ENCODE measurements around the gene ZSCAN10.

DNA sequence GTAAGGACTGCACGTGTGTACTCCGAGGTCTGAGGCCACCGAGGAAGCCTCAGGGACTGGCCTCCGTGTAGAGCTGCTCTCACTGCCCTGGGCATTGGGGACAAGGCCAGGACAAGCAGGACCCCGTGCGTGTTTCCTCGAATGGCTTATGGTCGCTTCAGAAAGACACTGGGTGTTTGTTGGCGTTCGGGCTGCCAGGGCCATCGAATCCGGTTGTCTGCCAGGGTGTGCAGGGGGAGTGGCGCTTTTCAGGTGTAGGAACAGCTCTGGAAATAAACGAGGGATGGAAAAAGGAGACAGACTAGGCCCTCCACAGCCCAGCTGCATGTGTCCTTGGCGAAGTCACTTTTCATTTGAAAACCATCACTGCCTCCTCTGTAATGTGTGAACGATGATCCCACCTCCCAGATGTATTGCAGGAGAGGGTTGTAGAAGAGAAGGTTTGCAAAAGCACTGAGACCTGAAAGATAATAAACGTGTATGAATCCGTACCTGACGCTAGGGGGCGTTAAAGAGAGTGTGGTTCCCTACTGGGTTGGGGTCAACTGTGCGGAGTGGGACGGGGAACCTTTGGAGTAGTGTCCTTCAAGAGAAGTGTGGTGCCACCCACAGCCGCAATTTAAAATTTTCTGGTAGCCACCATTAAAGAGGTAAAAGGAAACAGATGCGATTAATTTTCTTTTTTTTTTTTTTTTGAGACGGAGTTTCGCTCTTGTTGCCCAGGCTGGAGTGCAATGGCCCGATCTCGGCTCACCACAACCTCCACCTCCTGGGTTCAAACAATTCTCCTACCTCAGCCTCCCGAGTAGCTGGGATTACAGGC is 2.1 kb upstream of the ZSCAN10 start:
- TF ChIP-seq, protein P1, sequence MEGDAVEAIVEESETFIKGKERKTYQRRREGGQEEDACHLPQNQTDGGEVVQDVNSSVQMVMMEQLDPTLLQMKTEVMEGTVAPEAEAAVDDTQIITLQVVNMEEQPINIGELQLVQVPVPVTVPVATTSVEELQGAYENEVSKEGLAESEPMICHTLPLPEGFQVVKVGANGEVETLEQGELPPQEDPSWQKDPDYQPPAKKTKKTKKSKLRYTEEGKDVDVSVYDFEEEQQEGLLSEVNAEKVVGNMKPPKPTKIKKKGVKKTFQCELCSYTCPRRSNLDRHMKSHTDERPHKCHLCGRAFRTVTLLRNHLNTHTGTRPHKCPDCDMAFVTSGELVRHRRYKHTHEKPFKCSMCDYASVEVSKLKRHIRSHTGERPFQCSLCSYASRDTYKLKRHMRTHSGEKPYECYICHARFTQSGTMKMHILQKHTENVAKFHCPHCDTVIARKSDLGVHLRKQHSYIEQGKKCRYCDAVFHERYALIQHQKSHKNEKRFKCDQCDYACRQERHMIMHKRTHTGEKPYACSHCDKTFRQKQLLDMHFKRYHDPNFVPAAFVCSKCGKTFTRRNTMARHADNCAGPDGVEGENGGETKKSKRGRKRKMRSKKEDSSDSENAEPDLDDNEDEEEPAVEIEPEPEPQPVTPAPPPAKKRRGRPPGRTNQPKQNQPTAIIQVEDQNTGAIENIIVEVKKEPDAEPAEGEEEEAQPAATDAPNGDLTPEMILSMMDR (IDR thresholded peaks at IDR 0.05 in 2 of 3, conservative IDR thresholded peaks at IDR 0.05 in 1 of 3; ENCODE audit: borderline replicate concordance in 1 of 3, insufficient read depth in 1 of 3, low read depth in 2 of 3, low read length in 2 of 3): peak; percentile 49 to 79 (median 71); a peak in 5 of 6 replicates
- TF ChIP-seq POLR2A (IDR thresholded peaks at IDR 0.05; ENCODE audit: borderline replicate concordance, extremely low read depth, insufficient read depth, insufficient read length): no peak
- TF ChIP-seq ZFX (IDR thresholded peaks at IDR 0.05): no peak
- TF ChIP-seq, protein P2, sequence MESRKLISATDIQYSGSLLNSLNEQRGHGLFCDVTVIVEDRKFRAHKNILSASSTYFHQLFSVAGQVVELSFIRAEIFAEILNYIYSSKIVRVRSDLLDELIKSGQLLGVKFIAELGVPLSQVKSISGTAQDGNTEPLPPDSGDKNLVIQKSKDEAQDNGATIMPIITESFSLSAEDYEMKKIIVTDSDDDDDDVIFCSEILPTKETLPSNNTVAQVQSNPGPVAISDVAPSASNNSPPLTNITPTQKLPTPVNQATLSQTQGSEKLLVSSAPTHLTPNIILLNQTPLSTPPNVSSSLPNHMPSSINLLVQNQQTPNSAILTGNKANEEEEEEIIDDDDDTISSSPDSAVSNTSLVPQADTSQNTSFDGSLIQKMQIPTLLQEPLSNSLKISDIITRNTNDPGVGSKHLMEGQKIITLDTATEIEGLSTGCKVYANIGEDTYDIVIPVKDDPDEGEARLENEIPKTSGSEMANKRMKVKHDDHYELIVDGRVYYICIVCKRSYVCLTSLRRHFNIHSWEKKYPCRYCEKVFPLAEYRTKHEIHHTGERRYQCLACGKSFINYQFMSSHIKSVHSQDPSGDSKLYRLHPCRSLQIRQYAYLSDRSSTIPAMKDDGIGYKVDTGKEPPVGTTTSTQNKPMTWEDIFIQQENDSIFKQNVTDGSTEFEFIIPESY (IDR thresholded peaks at IDR 0.05; ENCODE audit: extremely low read depth, insufficient replicate concordance, low read length): no peak
- no peak for TF ChIP-seq CEBPB (IDR thresholded peaks at IDR 0.05; ENCODE audit: low read depth)
- no peak for TF ChIP-seq EGR1 (IDR thresholded peaks at IDR 0.05; ENCODE audit: low read depth)
- TF ChIP-seq YY1 (IDR thresholded peaks at IDR 0.05; ENCODE audit: extremely low read depth, insufficient replicate concordance, low read depth, low read length): no peak
- TF ChIP-seq ZNF274 (IDR thresholded peaks at IDR 0.05; ENCODE audit: low read depth, low read length): no peak
- TF ChIP-seq SIN3A (IDR thresholded peaks at IDR 0.05; ENCODE audit: low read depth): no peak
- TF ChIP-seq POLR2AphosphoS5 (IDR thresholded peaks at IDR 0.05; ENCODE audit: low read depth, low read length): no peak; the same call in 1 of the 2 replicates
- no peak for TF ChIP-seq EZH2 (IDR thresholded peaks at IDR 0.05)

All from HCT116 (cell line).